Stimulated activated CD8-positive, alpha-beta memory T cell treated with anti-CD3 and anti-CD28 coated beads, Interleukin-2, amount 100 ng/mL, for 1 hour (primary cell): ENCODE results near the gene SSH2.

Experiments
- DNase-seq, 2 donors: peaks; one replicate each; pipeline ENCODE4 v3.0.0-alpha.2; 2020; ENCODE audit warnings: low read depth in 2 of 2

SSH2 gene

GRCh38 chr17:29612404-29613280, 317.4 kb downstream of the SSH2 start:
- DNase-seq = no peak

- DNase-seq = no peak
Observed at GRCh38 chr17:29612094-29612403, 318.0 kb downstream of the SSH2 start.

- DNase-seq = no peak
Observed at GRCh38 chr17:29611351-29612093, 318.5 kb downstream of the SSH2 start.

- no peak for DNase-seq
Observed at GRCh38 chr17:29610395-29610794, 319.6 kb downstream of the SSH2 start.

- no peak for DNase-seq
Observed at GRCh38 chr17:29608986-29609385, 321.0 kb downstream of the SSH2 start.

GRCh38 chr17:29607557-29608195, 322.4 kb downstream of the SSH2 start:
- no peak for DNase-seq

- DNase-seq = no peak
Observed at GRCh38 chr17:29603109-29603674, 326.8 kb downstream of the SSH2 start.

GRCh38 chr17:29597361-29598172, 332.5 kb downstream of the SSH2 start:
- no peak for DNase-seq

GRCh38 chr17:29596811-29597210, 333.2 kb downstream of the SSH2 start:
- DNase-seq = no peak

GRCh38 chr17:29595943-29596774, 333.9 kb downstream of the SSH2 start:
- DNase-seq = no peak

GRCh38 chr17:29595107-29595942, 334.7 kb downstream of the SSH2 start:
- no peak for DNase-seq

- no peak for DNase-seq
Observed at GRCh38 chr17:29594519-29595090, 335.4 kb downstream of the SSH2 start.

- DNase-seq = no peak
Observed at GRCh38 chr17:29593591-29594518, 336.2 kb downstream of the SSH2 start.

GRCh38 chr17:29592850-29593551, 337.0 kb downstream of the SSH2 start, which contains the start of gene ANKRD13B:
Gene ANKRD13B, plus strand, starts transcription at chr17:29593132. Its CDS starts 490 bp downstream, at chr17:29593622.
- no peak for DNase-seq

GRCh38 chr17:29591737-29592608, 338.1 kb downstream of the SSH2 start:
- peak; percentile 53 to 55 for DNase-seq

- no peak for DNase-seq
Observed at GRCh38 chr17:29591146-29591736, 338.8 kb downstream of the SSH2 start.
